Stimulated activated CD8-positive, alpha-beta memory T cell treated with anti-CD3 and anti-CD28 coated beads, Interleukin-7, amount 100 ng/mL, for 1 hour (primary cell): Measurements from ENCODE around the gene TNFSF15.
"Not testable (repeated sequence)": the region's sequence is repeated elsewhere in the genome, so short reads cannot be mapped to it uniquely, and the experiment has no call there.

Experiments
- DNase-seq, 2 donors: peaks; one replicate each; pipeline ENCODE4 v3.0.0-alpha.2; 2020; ENCODE audit warnings: low read depth in 2 of 2

TNFSF15 gene

GRCh38 chr9:114754581-114754980 lies 51.3 kb downstream of the TNFSF15 start:
- no peak for DNase-seq

GRCh38 chr9:114746591-114747346 lies 59.1 kb downstream of the TNFSF15 start:
- DNase-seq = no peak

- DNase-seq = no peak
Observed at GRCh38 chr9:114745879-114746550, 59.8 kb downstream of the TNFSF15 start.

- no peak for DNase-seq
Observed at GRCh38 chr9:114745108-114745848, 60.6 kb downstream of the TNFSF15 start.

GRCh38 chr9:114743446-114743845 lies 62.4 kb downstream of the TNFSF15 start:
- no peak for DNase-seq

GRCh38 chr9:114742947-114743346 lies 62.9 kb downstream of the TNFSF15 start:
- DNase-seq = no peak

GRCh38 chr9:114741521-114741920 lies 64.3 kb downstream of the TNFSF15 start:
- not testable (repeated sequence) for DNase-seq

GRCh38 chr9:114738581-114739316 lies 67.1 kb downstream of the TNFSF15 start:
- DNase-seq = peak; percentile 43 to 59

GRCh38 chr9:114737847-114738246 lies 68.0 kb downstream of the TNFSF15 start:
- no peak for DNase-seq

- no peak for DNase-seq
Observed at GRCh38 chr9:114737118-114737517, 68.7 kb downstream of the TNFSF15 start.

- no peak for DNase-seq
Observed at GRCh38 chr9:114735704-114736103, 70.1 kb downstream of the TNFSF15 start.

GRCh38 chr9:114735139-114735538 lies 70.7 kb downstream of the TNFSF15 start:
- not testable (repeated sequence) for DNase-seq
